ENCODE data around the gene LYSMD3.
A peak's percentile ranks its signal among the peaks of the same experiment; 100 is the strongest.

Gene LYSMD3

DNA sequence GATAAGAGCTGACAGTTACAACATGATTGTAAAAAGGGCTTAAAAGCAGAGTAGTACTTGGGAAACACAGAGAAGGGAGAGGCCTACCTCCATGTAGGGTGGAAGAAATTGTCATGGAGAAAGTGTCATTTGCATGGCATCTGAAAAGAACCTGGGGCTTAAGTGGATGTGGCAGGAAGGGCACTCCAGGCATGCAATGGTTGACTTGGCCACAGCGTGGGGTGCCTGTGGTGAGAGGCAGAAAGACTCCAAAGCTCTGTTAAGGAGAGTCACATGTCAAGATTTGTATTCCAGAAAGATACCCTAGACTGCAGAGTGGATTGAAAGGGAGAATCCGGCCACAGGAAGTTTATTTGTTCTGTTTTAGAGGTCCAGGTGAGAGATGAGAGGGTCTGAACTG is 52.3 kb downstream of the LYSMD3 start:
- no peak overlapping the region for H3K4me3 ChIP-seq (ENCODE audit: low read depth, low read length)
- TF ChIP-seq, protein P1, sequence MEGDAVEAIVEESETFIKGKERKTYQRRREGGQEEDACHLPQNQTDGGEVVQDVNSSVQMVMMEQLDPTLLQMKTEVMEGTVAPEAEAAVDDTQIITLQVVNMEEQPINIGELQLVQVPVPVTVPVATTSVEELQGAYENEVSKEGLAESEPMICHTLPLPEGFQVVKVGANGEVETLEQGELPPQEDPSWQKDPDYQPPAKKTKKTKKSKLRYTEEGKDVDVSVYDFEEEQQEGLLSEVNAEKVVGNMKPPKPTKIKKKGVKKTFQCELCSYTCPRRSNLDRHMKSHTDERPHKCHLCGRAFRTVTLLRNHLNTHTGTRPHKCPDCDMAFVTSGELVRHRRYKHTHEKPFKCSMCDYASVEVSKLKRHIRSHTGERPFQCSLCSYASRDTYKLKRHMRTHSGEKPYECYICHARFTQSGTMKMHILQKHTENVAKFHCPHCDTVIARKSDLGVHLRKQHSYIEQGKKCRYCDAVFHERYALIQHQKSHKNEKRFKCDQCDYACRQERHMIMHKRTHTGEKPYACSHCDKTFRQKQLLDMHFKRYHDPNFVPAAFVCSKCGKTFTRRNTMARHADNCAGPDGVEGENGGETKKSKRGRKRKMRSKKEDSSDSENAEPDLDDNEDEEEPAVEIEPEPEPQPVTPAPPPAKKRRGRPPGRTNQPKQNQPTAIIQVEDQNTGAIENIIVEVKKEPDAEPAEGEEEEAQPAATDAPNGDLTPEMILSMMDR (IDR thresholded peaks at IDR 0.05; ENCODE audit: insufficient read depth, low read depth, low read length, missing control alignments), result no peak
- no peak for DNase-seq (ENCODE audit: low read depth)

- no peak overlapping the region for H3K4me3 ChIP-seq (ENCODE audit: low read depth, low read length)
- TF ChIP-seq, protein P1 (IDR thresholded peaks at IDR 0.05; ENCODE audit: insufficient read depth, low read depth, low read length, missing control alignments), result no peak
- DNase-seq (ENCODE audit: low read depth), result peak; percentile 8
These were observed 53.0 kb downstream of the LYSMD3 start for GRCh38 chr5:90476391-90476790.

- DNase-seq (ENCODE audit: low read depth), result no peak
- TF ChIP-seq, protein P1 (IDR thresholded peaks at IDR 0.05; ENCODE audit: insufficient read depth, low read depth, low read length, missing control alignments), result no peak
- peak overlapping the region; percentile 90 for H3K4me3 ChIP-seq (ENCODE audit: low read depth, low read length)
These were observed 53.9 kb downstream of the LYSMD3 start for GRCh38 chr5:90475436-90475980.

GRCh38 chr5:90474235-90475107 is 54.9 kb downstream of the LYSMD3 start, which contains the start of the genes MBLAC2 and POLR3G:
MBLAC2 (minus strand) TSS chr5:90474771; CDS start chr5:90474292, 479 bp downstream.
POLR3G (plus strand) TSS chr5:90474864; CDS start chr5:90485568, 10,704 bp downstream.
- DNase-seq (ENCODE audit: low read depth), result peak; percentile 97
- TF ChIP-seq, protein P1 (IDR thresholded peaks at IDR 0.05; ENCODE audit: insufficient read depth, low read depth, low read length, missing control alignments), result peak; percentile 39
- peak within 1 kb of the TSS; percentile 90 for H3K4me3 ChIP-seq (ENCODE audit: low read depth, low read length)

- peak overlapping the region; percentile 90 for H3K4me3 ChIP-seq (ENCODE audit: low read depth, low read length)
- no peak for DNase-seq (ENCODE audit: low read depth)
- TF ChIP-seq, protein P1 (IDR thresholded peaks at IDR 0.05; ENCODE audit: insufficient read depth, low read depth, low read length, missing control alignments), result no peak
These were observed 55.8 kb downstream of the LYSMD3 start for GRCh38 chr5:90473396-90474234.

GRCh38 chr5:90472783-90473395 is 56.5 kb downstream of the LYSMD3 start:
- peak overlapping the region; percentile 90 for H3K4me3 ChIP-seq (ENCODE audit: low read depth, low read length)
- peak; percentile 50 for DNase-seq (ENCODE audit: low read depth)
- TF ChIP-seq, protein P1 (IDR thresholded peaks at IDR 0.05; ENCODE audit: insufficient read depth, low read depth, low read length, missing control alignments), result no peak
